Stimulated activated CD8-positive, alpha-beta memory T cell treated with anti-CD3 and anti-CD28 coated beads, Interleukin-15, amount 100 ng/mL, for 48 hours (primary cell): Measurements from ENCODE around the gene BTG1.
"Not testable (repeated sequence)": the region's sequence is repeated elsewhere in the genome, so short reads cannot be mapped to it uniquely, and the experiment has no call there.

ENCODE experiments used
- DNase-seq, 2 donors: peaks; one replicate each; pipeline ENCODE4 v3.0.0-alpha.2; 2020; ENCODE audit warnings: low read depth in 2 of 2

BTG1 gene

DNA sequence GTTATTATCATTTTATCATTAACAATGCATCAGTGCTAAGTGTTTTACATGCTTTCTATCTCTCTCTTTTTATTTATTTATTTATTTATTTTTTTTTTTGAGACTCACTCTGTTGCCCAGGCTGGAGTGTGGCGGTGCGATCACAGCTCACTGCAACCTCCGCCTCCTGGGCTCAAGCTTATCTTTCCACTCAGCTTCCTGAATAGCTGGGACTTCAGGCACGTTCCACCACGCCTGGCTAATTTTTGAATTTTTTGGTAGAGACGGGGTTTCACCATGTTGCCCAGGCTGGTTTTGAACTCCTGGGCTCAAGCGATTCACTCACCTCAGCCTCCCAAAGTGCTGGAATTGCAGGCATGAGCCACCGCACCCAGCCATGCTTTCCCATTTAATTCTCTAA lies 3.9 kb upstream of the BTG1 start:
- no peak for DNase-seq

DNA sequence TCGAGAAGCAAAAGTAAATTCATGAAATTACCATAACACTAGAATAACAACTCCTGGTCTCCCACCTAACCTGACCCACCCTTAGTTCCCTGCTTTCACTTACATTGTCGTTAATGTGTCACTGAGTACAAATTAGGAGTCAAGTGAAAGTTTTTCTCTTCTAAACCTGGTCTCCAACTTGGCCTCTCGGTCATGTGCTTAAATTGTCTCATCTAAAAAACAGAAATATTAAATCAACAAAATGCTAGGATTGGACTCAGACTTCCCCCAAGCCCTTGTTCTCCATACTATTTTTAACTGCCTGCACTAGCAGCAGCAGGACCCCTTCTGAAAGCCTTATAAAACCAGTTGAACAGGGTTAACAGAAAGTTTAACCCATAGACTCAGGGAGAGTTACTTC lies 1.8 kb upstream of the BTG1 start:
- no peak for DNase-seq

DNA sequence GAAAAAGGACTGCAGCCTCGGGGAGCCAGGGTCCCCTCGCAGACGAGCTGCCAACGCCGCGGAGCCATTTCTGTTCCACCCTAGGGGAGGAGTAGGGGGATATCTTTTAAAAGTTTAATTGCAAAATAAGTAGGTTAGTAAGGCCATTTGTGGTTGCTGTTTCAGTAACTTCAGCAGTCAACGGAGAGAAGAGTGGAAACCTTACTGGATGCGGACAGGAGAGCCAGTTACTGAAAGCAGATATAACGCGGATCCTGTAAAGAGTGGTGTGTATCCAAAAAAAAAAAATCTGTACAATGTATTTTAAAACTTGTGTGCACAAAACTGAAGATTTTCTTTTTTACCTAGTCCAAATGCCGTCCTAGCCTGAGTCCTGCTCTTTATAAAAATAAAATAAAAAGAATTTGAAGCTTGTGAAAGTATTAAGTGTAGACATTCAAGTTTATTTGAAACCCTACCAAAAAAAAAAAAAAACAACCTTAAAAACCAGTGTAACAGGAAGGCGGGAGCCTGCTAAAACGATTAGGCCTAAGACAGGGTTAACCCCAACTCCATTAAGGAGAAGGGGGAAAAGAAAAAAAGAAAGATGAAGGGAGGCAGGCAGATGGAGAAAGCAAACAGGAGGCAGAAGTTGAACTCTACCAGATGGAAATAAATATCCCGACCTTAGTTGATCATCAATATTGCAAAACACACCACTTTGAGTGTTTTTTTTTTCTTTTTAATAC lies 1.0 kb upstream of the BTG1 start:
- DNase-seq = no peak

DNA sequence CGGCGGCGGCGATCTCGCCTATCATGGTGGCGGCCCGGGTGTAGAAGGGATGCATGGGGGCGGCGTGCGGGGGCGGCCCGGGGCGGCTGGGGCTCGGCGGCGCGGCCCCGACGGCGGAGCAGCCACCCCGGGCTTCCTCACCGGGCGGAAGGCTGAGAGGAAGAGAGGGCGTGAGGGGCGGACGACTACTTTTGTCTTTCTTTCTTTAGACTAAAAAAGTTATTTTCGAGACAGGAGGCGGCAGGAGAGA lies 240 bp downstream of the BTG1 start:
- DNase-seq = no peak

DNA sequence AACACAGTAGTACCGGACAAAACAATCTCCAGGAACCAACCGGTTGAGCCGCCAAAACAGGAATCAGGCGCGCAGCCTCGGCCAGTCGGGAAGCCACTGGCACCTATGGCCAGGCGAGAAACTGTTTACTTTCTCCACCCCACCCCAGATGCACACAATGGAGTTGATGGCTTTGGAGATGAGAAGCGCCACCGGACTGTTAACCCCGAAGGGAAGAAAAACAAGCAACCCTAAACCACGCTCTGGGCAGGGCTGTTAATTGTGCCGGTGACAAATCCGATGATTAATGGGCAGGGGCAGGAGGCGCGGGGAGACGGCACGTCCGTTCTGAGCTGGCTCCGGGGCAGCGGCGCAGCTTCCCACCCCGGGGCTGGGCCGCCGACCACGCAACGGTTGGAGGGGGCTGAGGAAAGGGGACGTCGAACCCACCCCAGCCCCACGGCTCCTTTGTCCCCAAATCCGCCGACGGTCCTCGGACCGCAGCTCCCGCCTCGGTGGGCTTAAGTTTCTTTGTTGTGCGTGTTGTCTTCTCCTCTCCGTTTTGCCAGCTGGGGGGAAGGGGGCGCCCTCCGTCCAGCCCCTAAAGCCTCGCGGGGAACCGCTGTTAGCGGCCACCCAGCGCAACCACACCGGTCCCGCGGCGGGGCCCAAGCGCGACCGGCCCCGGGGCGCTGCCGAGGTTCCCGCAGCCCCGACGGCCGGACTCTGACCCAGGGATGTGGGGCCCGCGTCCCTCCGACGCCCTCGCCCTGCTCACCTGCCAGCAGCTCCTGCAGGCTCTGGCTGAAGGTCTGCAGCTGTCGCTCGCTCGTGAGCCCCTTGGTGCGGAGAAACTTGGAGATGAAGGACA lies 790 bp downstream of the BTG1 start:
- DNase-seq = peak; percentile 34 to 41

DNA sequence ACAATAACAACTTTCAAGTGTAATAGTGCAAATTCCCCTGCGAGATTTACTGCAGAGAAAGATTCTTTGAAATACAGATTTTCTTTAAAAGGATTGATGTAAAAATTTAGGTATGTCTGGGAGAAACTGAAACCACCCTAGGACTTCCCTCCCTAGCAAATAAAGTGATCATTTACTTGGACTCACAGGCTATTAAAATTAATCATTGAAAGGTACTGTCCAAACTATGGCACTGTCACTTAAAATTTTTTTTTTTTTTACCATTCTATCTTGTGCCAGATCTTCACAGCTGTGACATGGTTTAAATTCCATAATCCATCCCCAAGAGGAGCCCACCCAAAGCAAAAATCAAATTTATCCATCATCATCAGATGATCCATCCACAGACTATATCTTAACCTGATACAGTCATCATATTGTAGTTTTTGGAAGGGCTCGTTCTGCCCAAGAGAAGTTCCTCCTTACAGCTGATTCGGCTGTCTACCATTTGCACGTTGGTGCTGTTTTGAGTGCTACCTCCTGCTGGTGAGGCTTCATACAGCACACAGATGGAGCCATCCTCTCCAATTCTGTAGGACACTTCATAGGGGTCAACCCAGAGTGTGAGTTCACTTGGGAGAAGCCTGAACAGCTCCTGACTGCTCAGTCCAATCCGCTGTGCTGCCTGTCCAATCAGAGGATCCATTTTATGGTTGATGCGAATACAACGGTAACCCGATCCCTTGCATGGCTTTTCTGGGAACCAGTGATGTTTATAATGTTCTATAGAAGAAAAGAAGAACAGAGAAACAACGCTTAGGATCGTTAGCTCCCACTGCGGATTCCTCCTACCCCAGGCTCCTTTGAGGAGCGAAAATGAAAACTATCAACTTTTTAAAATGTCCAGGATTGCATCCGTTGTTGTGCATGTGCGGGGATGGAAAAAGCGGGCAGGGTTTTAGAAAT lies 1.7 kb downstream of the BTG1 start:
- DNase-seq = peak; percentile 31 to 49

DNA sequence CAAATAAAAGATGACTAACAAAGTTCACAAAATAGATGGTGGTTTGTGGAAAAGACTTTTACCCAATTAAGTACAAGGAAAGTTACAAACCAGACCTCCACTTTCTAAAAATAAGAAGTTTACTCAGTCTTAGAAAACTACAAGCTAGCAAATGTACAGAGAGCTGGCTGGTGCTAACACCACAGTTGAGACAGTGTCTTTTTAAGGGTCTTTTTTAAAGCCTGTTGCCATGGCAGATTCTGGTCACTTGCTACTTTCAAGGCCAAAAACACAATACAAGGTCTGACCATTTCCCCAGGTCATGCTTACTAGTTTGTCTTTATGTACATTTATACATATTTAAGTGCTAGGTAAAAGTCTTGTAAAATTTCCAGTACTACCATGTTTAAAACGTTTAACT lies 2.4 kb downstream of the BTG1 start:
- no peak for DNase-seq

DNA sequence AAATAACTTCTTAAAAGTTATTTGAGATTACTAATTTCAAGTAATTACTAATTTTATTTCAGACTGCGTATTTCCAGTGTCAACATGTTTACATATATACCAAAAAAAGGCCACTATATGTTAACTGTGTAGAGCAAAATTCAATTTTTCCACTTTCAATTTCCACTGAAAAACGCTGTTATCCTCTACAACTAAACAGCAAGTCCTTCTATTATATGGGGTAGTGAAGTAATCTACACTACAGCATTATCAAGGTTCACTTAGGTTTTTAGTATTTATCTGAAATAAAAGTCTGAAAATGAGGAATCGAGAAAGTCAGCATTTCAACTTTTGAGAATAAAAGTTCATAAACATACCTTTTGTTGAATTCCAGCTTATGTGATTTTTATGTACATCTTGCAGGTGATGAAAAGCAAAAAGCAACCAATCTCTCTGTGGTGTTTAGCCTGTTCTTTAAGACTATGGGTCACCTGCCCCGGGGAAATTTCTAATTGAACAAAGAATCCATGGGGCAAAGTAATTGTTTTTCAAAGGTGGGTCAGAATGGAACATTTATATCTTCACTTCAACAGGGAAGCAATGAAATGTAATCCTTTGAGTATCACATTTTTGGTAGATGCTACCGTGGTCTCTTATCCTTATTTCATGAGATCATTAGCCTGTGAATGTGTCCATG lies 3.3 kb downstream of the BTG1 start:
- no peak for DNase-seq

DNA sequence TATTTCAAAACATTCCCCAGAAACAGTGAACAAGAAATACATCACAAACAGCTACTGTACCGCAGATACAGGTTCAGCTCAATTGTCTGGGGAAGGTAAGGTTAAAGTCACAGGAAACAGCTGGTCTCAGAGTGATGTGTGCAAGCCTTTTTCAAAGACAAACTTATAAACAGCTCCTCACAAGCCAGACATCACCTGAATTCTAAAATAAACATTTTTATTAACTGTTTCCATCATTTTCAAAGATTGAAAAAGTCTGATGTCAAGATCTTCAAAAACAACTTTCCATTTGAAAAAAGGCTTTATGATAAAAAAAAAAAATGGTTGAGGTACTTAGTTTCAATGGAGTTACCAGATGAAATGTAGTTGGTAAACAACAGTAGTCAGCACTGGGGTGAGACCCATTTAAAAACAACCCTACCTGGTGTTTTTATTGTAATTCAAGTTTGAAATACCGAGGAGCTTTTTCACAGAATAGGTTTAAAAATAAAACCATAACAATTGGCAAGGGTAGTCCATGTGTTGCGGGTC lies 4.0 kb downstream of the BTG1 start:
- DNase-seq = no peak

DNA sequence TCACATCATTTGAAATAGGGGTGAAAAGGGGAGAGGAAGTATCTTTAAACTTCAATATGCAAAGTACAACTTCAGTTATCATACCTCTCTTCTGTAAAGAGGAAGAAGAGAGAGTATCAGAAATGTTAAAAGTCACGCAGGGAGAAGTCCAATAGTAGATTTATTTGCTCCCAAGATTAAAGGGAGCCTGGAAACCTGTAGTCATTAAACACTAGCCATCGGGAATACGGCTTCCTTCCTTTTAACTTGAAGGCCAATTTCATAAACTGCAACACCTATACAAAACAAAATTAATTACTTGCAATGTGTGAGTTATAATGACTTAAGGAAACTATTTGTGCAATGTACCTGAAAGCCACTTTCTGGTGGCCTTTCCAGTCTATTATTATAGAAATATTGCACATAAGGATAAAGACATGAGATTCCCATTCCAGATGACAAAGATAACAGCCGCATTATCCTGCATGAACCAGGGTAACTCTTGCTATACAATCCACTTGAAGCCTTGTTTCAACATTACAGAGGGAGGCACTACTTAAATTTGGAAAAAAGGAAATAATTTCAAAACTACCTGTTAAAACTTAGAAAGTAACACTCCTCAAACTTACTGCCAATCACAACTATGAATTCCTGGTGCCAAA lies 4.6 kb downstream of the BTG1 start:
- no peak for DNase-seq

DNA sequence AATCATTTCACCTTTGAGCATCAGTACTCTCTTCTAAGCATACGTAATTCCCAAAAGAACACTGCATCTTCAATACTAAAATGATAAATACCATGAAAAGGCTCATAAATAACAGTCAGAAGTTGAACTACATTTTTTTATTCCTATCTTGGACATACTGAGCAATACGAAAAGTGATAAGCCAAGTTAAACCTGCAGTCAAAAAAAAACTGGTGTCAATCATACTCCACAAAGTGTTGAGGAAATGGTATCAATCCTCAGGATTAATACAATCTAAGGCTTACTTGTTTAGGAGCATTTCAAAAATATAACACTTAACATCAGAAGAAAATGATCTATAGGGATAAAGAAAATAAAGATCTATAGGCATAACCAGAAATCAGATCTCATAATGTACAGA lies 5.5 kb downstream of the BTG1 start:
- no peak for DNase-seq

DNA sequence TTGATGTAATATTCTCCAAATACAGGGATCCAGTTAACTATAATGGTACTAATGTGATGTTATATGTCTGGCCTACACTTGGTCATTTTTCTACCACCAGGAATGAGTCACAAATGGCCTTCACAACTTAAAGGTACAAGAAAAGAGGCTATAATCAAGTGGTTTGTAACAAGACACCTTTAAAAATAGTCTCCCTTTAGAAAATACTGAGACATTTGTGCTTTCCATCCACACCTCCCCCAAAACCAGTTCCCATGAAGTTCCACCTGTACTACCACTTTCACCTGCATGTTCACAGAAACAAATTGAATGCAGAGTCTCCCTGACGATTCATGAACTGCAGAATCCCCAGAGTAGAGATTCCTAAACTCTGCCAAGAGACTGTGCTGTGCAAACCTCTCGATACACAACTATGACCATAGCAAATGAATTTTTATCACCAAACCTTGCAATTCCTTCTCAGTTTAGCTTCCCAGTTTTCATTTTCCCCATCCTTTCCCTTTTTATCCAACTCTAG lies 6.0 kb downstream of the BTG1 start:
- DNase-seq = no peak

DNA sequence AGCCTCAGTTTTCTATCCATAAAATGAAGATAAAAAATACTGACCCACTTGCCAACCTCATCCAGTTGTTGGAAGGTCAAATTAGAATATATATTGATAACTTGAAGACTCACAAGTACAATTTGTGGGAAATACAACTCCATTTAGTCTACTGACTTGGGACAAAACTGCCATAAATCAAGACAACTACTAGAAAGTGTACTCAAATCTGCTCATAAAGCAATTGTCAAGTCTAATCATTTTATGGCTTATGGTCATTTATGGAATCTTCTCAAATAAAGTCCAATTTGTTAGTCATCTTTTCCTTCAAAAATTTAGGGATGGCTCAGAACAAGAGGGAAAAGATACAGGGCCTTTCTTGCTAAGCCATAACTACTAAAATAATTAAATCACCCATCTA lies 7.0 kb downstream of the BTG1 start:
- no peak for DNase-seq

DNA sequence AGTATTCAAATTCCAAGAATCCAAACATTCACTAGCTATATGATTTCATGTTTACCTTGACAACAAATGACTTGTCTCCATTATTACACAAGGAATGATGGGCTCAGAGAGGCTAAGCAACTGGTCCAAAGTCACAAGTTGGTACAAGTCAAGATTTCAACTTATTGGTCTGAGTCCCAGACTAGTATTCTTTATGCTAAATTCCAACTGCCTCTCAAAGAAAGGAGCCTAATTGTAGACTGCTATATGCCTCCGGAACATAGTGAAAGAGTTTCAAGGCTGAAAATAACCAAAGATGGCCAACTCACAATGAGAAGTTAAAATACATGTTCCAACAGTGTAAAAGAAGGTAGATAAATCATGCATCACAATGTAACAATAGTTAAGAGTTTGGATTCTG lies 7.5 kb downstream of the BTG1 start:
- DNase-seq = no peak

DNA sequence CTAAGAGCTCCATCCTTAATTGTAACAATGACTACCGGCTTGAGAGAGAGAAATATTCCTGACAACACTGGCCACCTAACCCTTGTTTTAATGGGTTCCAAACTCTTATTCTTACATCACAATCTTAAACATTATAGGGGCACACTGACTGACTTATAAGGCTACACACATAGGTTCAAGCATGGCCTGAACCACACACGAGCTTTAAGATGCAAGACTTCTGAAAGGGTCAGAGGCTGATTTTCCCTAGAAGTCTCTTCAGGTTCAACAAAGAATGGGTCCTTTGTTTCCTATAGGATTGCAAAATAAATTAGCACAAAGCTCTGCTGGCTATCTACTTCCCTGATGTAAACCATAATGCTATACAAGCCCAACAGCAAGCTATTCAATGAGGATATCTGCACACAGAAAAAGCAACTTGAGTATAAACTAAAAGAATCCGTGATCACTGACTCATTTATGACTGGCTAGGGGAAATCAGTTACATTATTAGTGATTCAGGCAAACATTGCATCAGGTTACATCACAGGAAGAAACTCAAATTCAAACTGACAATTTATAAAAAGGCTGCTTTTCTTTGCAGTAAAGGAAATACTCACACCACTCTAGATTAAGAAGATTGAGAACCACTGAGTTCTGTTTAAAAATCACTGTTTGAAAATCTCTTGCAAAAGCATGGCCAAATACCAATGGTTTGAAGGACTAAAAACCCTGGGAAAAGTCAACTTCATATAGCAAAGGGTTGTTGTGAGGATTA lies 8.5 kb downstream of the BTG1 start:
- DNase-seq = no peak

DNA sequence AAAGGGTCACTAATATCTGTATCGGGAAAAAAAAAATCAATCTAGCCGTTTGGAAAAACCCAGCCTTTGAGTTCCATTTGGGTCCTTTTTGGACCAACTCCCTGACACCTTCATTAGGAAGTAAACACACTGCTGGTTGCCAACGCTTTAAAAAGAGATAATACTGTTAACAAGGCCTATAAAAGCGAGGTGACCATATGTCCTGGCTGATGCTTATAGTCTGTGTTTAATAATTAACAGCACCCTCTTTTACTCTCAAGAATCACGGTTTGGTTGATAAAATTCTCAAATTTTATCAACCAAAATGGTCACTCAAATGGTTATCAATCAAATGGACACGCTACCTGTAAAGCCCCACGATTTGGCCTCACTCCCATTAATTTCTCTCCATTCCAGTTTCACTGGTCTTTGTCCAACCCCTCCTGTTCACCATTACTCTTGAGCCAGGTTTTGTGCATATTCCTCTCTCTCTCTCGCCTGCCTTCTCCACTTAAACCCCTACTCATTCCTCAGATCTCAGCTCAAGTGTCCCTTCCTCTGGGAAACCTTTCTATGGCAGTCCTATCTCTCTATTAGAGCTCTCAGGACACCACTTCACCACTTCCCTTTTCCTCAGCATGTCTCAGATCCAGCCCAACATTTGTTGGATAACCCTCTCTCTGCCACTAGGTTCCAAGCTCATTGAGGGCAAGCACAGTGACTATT lies 9.5 kb downstream of the BTG1 start:
- no peak for DNase-seq

DNA sequence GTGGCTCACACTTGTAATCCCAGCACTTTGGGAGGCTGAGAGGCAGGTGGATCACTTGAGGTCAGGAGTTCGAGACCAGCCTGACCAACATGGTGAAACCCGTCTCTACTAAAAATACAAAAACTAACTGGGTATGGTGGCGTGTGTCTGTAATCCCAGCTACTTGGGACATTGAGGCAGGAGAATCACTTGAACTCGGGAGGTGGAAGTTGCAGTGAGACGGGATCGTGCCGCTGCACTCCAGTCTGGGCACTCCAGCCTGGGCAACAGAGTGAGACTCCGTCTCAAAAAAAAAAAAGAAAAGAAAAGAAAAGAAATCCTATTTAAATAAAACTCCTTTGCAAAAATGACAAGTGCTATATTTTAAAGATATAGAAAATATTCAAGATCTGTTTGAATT lies 10.1 kb downstream of the BTG1 start:
- not testable (repeated sequence) for DNase-seq

DNA sequence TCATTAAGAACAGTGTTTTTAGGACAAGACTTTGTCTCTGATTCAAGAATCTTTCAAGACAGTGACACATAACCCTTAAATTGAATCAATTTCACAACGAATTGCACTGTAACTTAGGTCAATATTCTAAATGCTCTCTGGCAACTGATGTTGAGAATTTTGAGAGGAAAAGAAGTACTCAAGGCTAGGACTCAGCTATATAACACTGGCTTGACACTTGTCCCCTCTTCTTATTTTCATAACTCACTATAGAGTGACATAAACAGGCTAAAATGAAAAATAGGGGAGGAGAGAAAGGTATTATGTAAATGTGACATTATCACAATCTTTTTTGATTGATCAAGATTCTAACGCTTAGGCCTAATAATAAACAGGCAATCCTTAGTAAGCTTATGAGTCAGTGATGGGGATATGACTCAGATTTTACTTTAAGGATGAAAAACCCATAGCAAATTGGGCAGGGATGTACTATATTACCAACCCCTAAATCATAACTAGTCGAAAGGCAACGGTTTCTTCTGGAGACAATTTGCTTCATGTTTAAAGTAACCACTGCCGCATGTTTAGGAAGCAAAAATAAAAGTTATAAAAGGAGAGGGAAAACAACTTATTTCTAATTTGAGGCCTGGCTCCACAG lies 10.9 kb downstream of the BTG1 start:
- no peak for DNase-seq
